C4-2B (cell line): ENCODE data around the gene LIPC.

Experiments
- ZFX ChIP-seq: fragments of 450-650 bp; IDR thresholded peaks from 2 replicates; pipeline ENCODE4 v1.6.1; 2017
- TF ChIP-seq, protein P1 (sequence below): fragments of 450-650 bp; conservative IDR thresholded peaks from 2 replicates; pipeline ENCODE4 v1.5.1; 2017; ENCODE audit warnings: mild to moderate bottlenecking

GRCh38 chr15:58509556-58509955 is 77.8 kb downstream of the LIPC start:
- TF ChIP-seq, protein P1, sequence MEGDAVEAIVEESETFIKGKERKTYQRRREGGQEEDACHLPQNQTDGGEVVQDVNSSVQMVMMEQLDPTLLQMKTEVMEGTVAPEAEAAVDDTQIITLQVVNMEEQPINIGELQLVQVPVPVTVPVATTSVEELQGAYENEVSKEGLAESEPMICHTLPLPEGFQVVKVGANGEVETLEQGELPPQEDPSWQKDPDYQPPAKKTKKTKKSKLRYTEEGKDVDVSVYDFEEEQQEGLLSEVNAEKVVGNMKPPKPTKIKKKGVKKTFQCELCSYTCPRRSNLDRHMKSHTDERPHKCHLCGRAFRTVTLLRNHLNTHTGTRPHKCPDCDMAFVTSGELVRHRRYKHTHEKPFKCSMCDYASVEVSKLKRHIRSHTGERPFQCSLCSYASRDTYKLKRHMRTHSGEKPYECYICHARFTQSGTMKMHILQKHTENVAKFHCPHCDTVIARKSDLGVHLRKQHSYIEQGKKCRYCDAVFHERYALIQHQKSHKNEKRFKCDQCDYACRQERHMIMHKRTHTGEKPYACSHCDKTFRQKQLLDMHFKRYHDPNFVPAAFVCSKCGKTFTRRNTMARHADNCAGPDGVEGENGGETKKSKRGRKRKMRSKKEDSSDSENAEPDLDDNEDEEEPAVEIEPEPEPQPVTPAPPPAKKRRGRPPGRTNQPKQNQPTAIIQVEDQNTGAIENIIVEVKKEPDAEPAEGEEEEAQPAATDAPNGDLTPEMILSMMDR = no peak
- TF ChIP-seq ZFX = no peak
